B cell (primary cell): ENCODE data around the gene MPZL3. TPM values are rescaled to one million over a fixed set of nuclear protein-coding genes. Genes with fewer than 3 reads are reported as not detected.

Source experiments
- ATAC-seq: fragments of 200-7000 bp; cut with Tn5 transposase; one replicate; pipeline ENCODE4 v1.10.0; 2021; ENCODE audit warnings: low read depth, mild to moderate bottlenecking, moderate number of reproducible peaks, moderate library complexity
- CTCF ChIA-PET: fragments of 350-600 bp; sonication (Branson Sonifier 250); formaldehyde crosslinking; loops from one replicate; lab custom pipeline; 2021; ENCODE audit warnings: antibody characterized with exemption, inconsistent platforms; lab: Charles Lee
- POLR2A ChIA-PET: fragments of 350-600 bp; sonication (Branson Sonifier 250); formaldehyde crosslinking; loops from one replicate; lab custom pipeline; 2021; ENCODE audit warnings: antibody characterized with exemption; lab: Charles Lee
- DNase-seq: peaks from one replicate; pipeline ENCODE4 v3.0.0; 2013
- H2AFZ ChIP-seq: 2 replicates; pipeline ENCODE4 v1.6.1; 2012; ENCODE audit warnings: mild to moderate bottlenecking, low read depth, low read length; ENCODE audit not compliant: insufficient read depth, poor library complexity, severe bottlenecking
- H3K27ac ChIP-seq, 2 donors: 1 replicate in 1 of 2; 2 replicates in 1 of 2; pipeline ENCODE4 v1.5.1; 2012 to 2013; ENCODE audit warnings: low read length in 2 of 2, mild to moderate bottlenecking in 2 of 2, moderate library complexity in 1 of 2
- H3K27me3 ChIP-seq, 4 experiments: fragments of 200-600 bp in 1 of 4; sonication (generic) in 1 of 4; replicated peaks in 1 of 4; 1 replicate in 2 of 4; 2 replicates in 2 of 4; pipeline versions ENCODE4 v1.6.1 to v1.7.0; 2013 to 2016; ENCODE audit warnings: low read length in 3 of 4, mild to moderate bottlenecking in 2 of 4, mixed read lengths in 1 of 4, moderate library complexity in 1 of 4; ENCODE audit not compliant: insufficient read depth in 4 of 4, control insufficient read depth in 3 of 4; ENCODE audit errors: control extremely low read depth in 1 of 4
- H3K36me3 ChIP-seq, 2 experiments: replicated peaks in 1 of 2; 1 replicate in 1 of 2; 2 replicates in 1 of 2; pipeline versions ENCODE4 v1.6.1 to v1.7.1; 2013; ENCODE audit warnings: low read length in 1 of 2; ENCODE audit not compliant: insufficient read depth in 2 of 2, control insufficient read depth in 1 of 2; ENCODE audit errors: control extremely low read depth in 1 of 2, extremely low read depth in 1 of 2
- H3K4me1 ChIP-seq, 2 donors: fragments of 200-600 bp in 1 of 2; sonication (generic) in 1 of 2; 1 replicate in 1 of 2; 2 replicates in 1 of 2; pipeline versions ENCODE4 v1.5.1 to v1.6.1; 2013 to 2017; ENCODE audit warnings: low read length in 2 of 2; ENCODE audit not compliant: control insufficient read depth in 2 of 2, insufficient read depth in 2 of 2
- H3K4me2 ChIP-seq: replicated peaks from 2 replicates; pipeline ENCODE3; 2012; ENCODE audit warnings: mild to moderate bottlenecking, low read depth, low read length; ENCODE audit not compliant: poor library complexity, severe bottlenecking
- H3K4me3 ChIP-seq, 5 experiments: fragments of 200-600 bp in 1 of 5; sonication (generic) in 1 of 5; 1 replicate in 3 of 5; 2 replicates in 2 of 5; pipeline versions ENCODE4 v1.5.1 to v1.7.0; 2011 to 2016; ENCODE audit warnings: low read length in 4 of 5, mild to moderate bottlenecking in 4 of 5, low read depth in 2 of 5, control low read depth in 1 of 5, moderate library complexity in 1 of 5; ENCODE audit not compliant: insufficient read depth in 1 of 5; ENCODE audit errors: control extremely low read depth in 1 of 5, extremely low read depth in 1 of 5
- H3K79me2 ChIP-seq: fragments of 200-600 bp; sonication (generic); one replicate; pipeline ENCODE4 v1.6.0; 2016; ENCODE audit warnings: low read length; ENCODE audit not compliant: control insufficient read depth, insufficient read depth
- H3K9ac ChIP-seq: fragments of 200-600 bp; sonication (generic); 2 replicates; pipeline ENCODE4 v1.6.1; 2017; ENCODE audit warnings: mild to moderate bottlenecking, low read length, moderate library complexity
- H3K9me3 ChIP-seq, 3 donors: one replicate each; pipeline versions ENCODE4 v1.6.1 to v1.7.1; 2013; ENCODE audit warnings: low read length in 2 of 3; ENCODE audit not compliant: control insufficient read depth in 2 of 3, insufficient read depth in 1 of 3; ENCODE audit errors: control extremely low read depth in 1 of 3
- H4K20me1 ChIP-seq: 2 replicates; pipeline ENCODE4 v1.6.0; 2012; ENCODE audit warnings: mild to moderate bottlenecking, low read length; ENCODE audit not compliant: insufficient read depth, control insufficient read depth, poor library complexity, severe bottlenecking
- H3K27ac Mint-ChIP-seq: one replicate; pipeline ENCODE4 v1.8.0; 2021; ENCODE audit warnings: mixed read lengths
- H3K27me3 Mint-ChIP-seq: one replicate; pipeline ENCODE4 v1.8.0; 2021; ENCODE audit warnings: mixed read lengths
- H3K4me1 Mint-ChIP-seq: one replicate; pipeline ENCODE4 v1.8.0; 2021; ENCODE audit warnings: mixed read lengths
- H3K4me3 Mint-ChIP-seq: one replicate; pipeline ENCODE4 v1.8.0; 2021; ENCODE audit warnings: mixed read lengths
- H3K9me3 Mint-ChIP-seq: one replicate; pipeline ENCODE4 v1.8.0; 2022; ENCODE audit warnings: mixed read lengths; ENCODE audit not compliant: insufficient read depth
- EZH2 ChIP-seq: IDR thresholded peaks from 2 replicates; pipeline ENCODE4 v1.6.1; 2012; ENCODE audit warnings: borderline replicate concordance, low read depth, mild to moderate bottlenecking, moderate library complexity, low read length; ENCODE audit not compliant: insufficient read depth, poor library complexity, severe bottlenecking
- WGBS: methylation state at CpG from one replicate; pipeline ENCODE4 v1.1.5; 2013; ENCODE audit warnings: missing lambda C conversion rate; ENCODE audit not compliant: insufficient coverage; 5-methylcytosine and 5-hydroxymethylcytosine counted together
- intact Hi-C: fragments of 100-400 bp; cut with micrococcal nuclease; formaldehyde crosslinking; loops from one replicate; pipeline ENCODE4 v1.10.0; 2022
- polyA plus RNA-seq: library from polyadenylated mRNA; depleted of rRNA; stranded (reverse); fragments of >200 nt; gene quantifications from 2 replicates; pipeline ENCODE4 v1.2.3, GENCODE V29; 2012
- total RNA-seq, 2 donors: library from RNA; stranded (reverse); fragments of 120-200 nt in 1 of 2; gene quantifications; 1 replicate in 1 of 2; 2 replicates in 1 of 2; pipeline versions ENCODE4 v1.2.3 to v1.2.4, GENCODE V29; 2013 to 2022
- TF ChIP-seq, protein P1 (sequence below): fragments of 200-600 bp; IDR thresholded peaks from one replicate; pipeline ENCODE4 v1.8.0; 2022; ENCODE audit warnings: antibody characterized with exemption, mild to moderate bottlenecking

Gene MPZL3
- total and polyA plus RNA-seq, 2 donors (not counting 1 experiment from before 2014, with no cell fraction given) = 1.4 to 4.2 TPM

DNA sequence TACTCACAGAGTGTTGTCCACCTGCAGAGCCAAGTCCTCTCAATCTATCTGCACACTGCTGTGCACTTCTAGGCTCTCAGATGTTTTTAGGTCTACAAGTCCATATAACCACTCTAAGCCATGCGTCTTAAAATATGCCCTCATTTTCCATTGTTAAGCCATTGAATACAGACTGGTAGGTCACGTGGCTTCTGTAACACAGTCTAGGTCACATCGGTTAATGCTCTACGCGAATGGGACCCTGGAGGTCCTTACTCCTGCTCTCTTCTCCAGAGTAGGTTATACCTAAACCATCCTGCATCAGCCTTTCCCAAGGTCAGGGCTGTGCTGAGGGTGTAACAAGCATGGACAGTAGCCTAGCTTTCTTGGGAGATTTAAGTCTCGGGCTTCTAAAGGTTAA, 28.2 kb downstream of the MPZL3 start:
- Histone ChIP-seq H3K4me2 (no peak overlapping the region), H3K4me1 (peaks cover 53% of the 10 kb centered on the region in 2 donors), H3K36me3 (no peaks in the 10 kb centered on the region), H4K20me1 (no peaks in the 10 kb centered on the region), H3K27ac (no peak overlapping the region), H3K4me3 (peak overlapping the region in 1 of 5 experiments; percentile 88), H3K27me3 (peaks cover 0 to 38% (median 28%) of the 10 kb centered on the region in 4 experiments), H3K9me3 (no peaks in the 10 kb centered on the region), H2AFZ (no peak overlapping the region), H3K9ac (no peak overlapping the region), H3K79me2 (no peaks in the 10 kb centered on the region)
- ChIA-PET CTCF (interaction anchor here (0.8 to 1.4 kb wide), 4 partner anchors 9 to 127 kb away, joined by 3 to 6 read pairs (median 4); no protein-coding TSS in a partner anchor), POLR2A (no interaction called here)
- no peak for TF ChIP-seq EZH2
- TF ChIP-seq, protein P1, sequence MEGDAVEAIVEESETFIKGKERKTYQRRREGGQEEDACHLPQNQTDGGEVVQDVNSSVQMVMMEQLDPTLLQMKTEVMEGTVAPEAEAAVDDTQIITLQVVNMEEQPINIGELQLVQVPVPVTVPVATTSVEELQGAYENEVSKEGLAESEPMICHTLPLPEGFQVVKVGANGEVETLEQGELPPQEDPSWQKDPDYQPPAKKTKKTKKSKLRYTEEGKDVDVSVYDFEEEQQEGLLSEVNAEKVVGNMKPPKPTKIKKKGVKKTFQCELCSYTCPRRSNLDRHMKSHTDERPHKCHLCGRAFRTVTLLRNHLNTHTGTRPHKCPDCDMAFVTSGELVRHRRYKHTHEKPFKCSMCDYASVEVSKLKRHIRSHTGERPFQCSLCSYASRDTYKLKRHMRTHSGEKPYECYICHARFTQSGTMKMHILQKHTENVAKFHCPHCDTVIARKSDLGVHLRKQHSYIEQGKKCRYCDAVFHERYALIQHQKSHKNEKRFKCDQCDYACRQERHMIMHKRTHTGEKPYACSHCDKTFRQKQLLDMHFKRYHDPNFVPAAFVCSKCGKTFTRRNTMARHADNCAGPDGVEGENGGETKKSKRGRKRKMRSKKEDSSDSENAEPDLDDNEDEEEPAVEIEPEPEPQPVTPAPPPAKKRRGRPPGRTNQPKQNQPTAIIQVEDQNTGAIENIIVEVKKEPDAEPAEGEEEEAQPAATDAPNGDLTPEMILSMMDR = no peak
- Mint-ChIP-seq H3K27ac (no peak overlapping the region), H3K9me3 (no peaks in the 10 kb centered on the region), H3K4me3 (peak overlapping the region; percentile 46), H3K27me3 (peaks cover 40% of the 10 kb centered on the region), H3K4me1 (peaks cover 49% of the 10 kb centered on the region)
- DNase-seq (no peak), ATAC-seq (no peak)
- 20% methylated on average over 4 of the region's 6 CpGs for WGBS
- intact Hi-C loops = loop anchor here (10.0 kb wide), 1 partner anchor 209 kb away; no protein-coding TSS in a partner anchor

DNA sequence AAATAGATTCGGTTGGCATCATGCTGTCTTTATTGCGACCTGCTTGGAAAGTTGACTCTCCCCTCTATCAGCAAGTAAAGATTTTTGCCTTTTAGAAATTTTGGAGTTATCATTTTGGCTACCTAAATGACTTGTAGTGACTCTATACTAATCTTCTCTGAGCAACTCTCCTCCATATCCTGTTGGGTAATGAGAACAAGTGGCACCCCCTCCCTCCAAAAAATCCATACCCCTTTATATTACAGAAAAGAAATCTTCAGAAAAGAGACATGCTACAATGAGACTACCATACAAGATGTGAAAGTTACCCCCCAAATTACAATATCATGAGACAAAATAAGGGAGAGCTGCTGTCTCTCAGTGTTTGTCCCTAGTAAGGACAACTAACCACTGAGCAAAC, 28.6 kb downstream of the MPZL3 start:
- intact Hi-C loops = loop anchor here (10.0 kb wide), 1 partner anchor 209 kb away; no protein-coding TSS in a partner anchor
- H3K36me3 ChIP-seq = no peaks in the 10 kb centered on the region
- H3K4me1 ChIP-seq = peaks cover 49% of the 10 kb centered on the region in 2 donors
- no peaks in the 10 kb centered on the region for H3K9me3 Mint-ChIP-seq
- peak overlapping the region in 1 of 5 experiments; percentile 88 for H3K4me3 ChIP-seq
- TF ChIP-seq EZH2 = no peak
- TF ChIP-seq, protein P1 = no peak
- no peak overlapping the region for H2AFZ ChIP-seq
- CTCF ChIA-PET = no interaction called here
- H3K27ac ChIP-seq = no peak overlapping the region
- H3K4me1 Mint-ChIP-seq = peaks cover 47% of the 10 kb centered on the region
- H3K79me2 ChIP-seq = no peaks in the 10 kb centered on the region
- DNase-seq = no peak
- no peaks in the 10 kb centered on the region for H4K20me1 ChIP-seq
- H3K27ac Mint-ChIP-seq = no peak overlapping the region
- POLR2A ChIA-PET = no interaction called here
- H3K27me3 Mint-ChIP-seq = peaks cover 44% of the 10 kb centered on the region
- no peak overlapping the region for H3K9ac ChIP-seq
- WGBS = no CpG with 5 or more reads among the region's 2 CpGs
- no peak for ATAC-seq
- H3K27me3 ChIP-seq = peaks cover 0 to 38% (median 32%) of the 10 kb centered on the region in 4 experiments
- peak overlapping the region; percentile 46 for H3K4me3 Mint-ChIP-seq
- H3K9me3 ChIP-seq = no peaks in the 10 kb centered on the region
- H3K4me2 ChIP-seq = no peak overlapping the region
